Lung (tissue), 12 donors: ENCODE measurements around the gene CCNY. TPM values are rescaled to one million over a fixed set of nuclear protein-coding genes. Genes with fewer than 3 reads are reported as not detected.

ENCODE experiments used
- ATAC-seq: fragments of 200-7000 bp; cut with Tn5 transposase; one replicate; pipeline ENCODE4 v1.9.1; 2020; ENCODE audit warnings: moderate number of reproducible peaks; ENCODE audit not compliant: insufficient read depth, low FRiP score
- DNase-seq, 3 donors: peaks; one replicate each; pipeline ENCODE4 v3.0.0-alpha.2; 2013 to 2017
- H3K27ac ChIP-seq, 2 donors: one replicate each; pipeline ENCODE4 v1.5.1; 2013; ENCODE audit warnings: mild to moderate bottlenecking in 2 of 2, moderate library complexity in 2 of 2, control low read depth in 1 of 2, inconsistent platforms in 1 of 2, low read depth in 1 of 2, low read length in 1 of 2
- H3K27me3 ChIP-seq, 3 donors: one replicate each; pipeline ENCODE4 v1.5.1; 2013; ENCODE audit warnings: low read length in 2 of 3; ENCODE audit not compliant: control insufficient read depth in 3 of 3, insufficient read depth in 3 of 3
- H3K36me3 ChIP-seq, 4 donors: one replicate each; pipeline ENCODE4 v1.5.1; 2013; ENCODE audit warnings: low read length in 4 of 4, mild to moderate bottlenecking in 1 of 4, moderate library complexity in 1 of 4; ENCODE audit not compliant: control insufficient read depth in 4 of 4, insufficient read depth in 4 of 4
- H3K4me1 ChIP-seq, 5 donors: one replicate each; pipeline ENCODE4 v1.5.1; 2013; ENCODE audit warnings: low read length in 5 of 5, mild to moderate bottlenecking in 2 of 5, moderate library complexity in 1 of 5; ENCODE audit not compliant: control insufficient read depth in 5 of 5, insufficient read depth in 5 of 5
- H3K4me3 ChIP-seq: one replicate; pipeline ENCODE4 v1.5.1; 2013; ENCODE audit warnings: mild to moderate bottlenecking, control low read depth, moderate library complexity
- H3K9ac ChIP-seq, 2 donors: one replicate each; pipeline ENCODE4 v1.5.1; 2013; ENCODE audit warnings: low read length in 2 of 2, control low read depth in 1 of 2; ENCODE audit not compliant: insufficient read depth in 1 of 2
- H3K9me3 ChIP-seq, 4 donors: one replicate each; pipeline ENCODE4 v1.5.1; 2013; ENCODE audit warnings: low read length in 3 of 4, mild to moderate bottlenecking in 1 of 4, moderate library complexity in 1 of 4; ENCODE audit not compliant: control insufficient read depth in 4 of 4, insufficient read depth in 3 of 4
- WGBS, 2 donors: extraction: QIAGEN DNeasy Blood & Tissue Kit; methylation state at CpG; one replicate each; pipeline ENCODE4 v1.1.7; 2013; 5-methylcytosine and 5-hydroxymethylcytosine counted together
- polyA plus RNA-seq, 2 donors: library from polyadenylated mRNA; stranded (reverse); fragments of 200-250 nt; gene quantifications; one replicate each; pipeline ENCODE4 v1.2.1, GENCODE V29; 2013
- total RNA-seq, 2 donors: library from RNA; depleted of rRNA in 1 of 2; stranded (reverse); fragments of >200 nt in 1 of 2; gene quantifications; one replicate each; pipeline ENCODE4 v1.2.1, GENCODE V29; 2014 to 2021
- TF ChIP-seq, protein P1 (sequence below): IDR thresholded peaks from 2 replicates; pipeline ENCODE4 v1.5.1; 2012; ENCODE audit warnings: mild to moderate bottlenecking; ENCODE audit errors: control extremely low read depth, extremely low read depth
- donor health status: control.
- donor health status: control.
- donor health status: Bipolar disorder and iron deficiency.
- donor health status: healthy.
- donor health status: DM: yes; HTN: yes; CAD: no.

Gene CCNY
- total and polyA plus RNA-seq, 4 donors, result 26.6 to 63.0 (median 38.8) TPM

DNA sequence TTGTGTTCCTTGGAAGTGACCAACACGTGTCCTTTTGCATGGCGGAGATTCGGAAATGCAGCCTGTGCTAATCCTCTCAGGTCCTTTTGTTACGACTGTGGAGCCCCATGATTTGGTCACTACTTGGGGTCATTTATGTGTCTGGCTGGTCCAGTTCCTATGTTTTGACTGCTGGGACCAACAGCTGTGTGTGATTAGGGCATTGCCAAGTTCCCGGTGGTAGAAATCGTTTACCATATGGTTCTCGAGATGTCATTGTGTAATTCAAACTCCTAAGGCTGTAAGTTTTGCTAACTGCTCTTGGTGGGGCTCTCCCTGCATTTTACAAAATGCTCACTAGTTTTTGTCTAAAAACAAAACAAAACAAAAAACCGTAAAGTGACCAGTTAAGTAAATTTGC is 62.0 kb downstream of the CCNY start:
- peaks cover 18 to 63% (median 36%) of the 10 kb centered on the region in 5 donors for H3K4me1 ChIP-seq
- WGBS, 2 donors, result 70 to 81% methylated on average over 8 of the region's 8 CpGs

DNA sequence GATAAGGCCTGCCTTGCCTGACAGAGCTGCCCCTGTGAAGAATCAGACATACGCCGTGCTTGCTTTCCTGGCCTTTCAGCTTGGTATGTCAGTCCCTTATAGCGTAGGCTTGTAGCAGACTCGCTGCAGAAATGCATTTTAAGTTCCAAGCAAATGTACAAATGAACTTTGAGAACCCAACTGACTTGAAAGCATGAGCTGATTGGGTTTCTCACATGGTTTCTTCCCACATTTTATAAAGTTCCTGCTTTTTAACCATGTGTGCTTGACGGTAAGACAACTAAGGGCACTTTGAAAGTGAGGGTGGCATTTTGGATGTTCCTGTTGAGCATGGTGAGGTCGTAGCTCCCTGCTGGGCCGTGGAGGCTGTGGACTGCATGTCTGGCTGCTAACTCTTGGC is 62.6 kb downstream of the CCNY start:
- Histone ChIP-seq H3K27ac (no peak overlapping the region), H3K4me1 (peaks cover 17 to 63% (median 32%) of the 10 kb centered on the region in 5 donors)

More for the DNA sequence above, 62.0 kb downstream of the CCNY start:
- H3K9me3 ChIP-seq, result no peaks in the 10 kb centered on the region
- H3K36me3 ChIP-seq, result no peaks in the 10 kb centered on the region
- no peak overlapping the region for H3K4me3 ChIP-seq
- no peak overlapping the region for H3K9ac ChIP-seq
- peak overlapping the region in 1 of 2 donors; percentile 1 for H3K27ac ChIP-seq
- ATAC-seq (no peak), DNase-seq (peak; percentile 79 to 92 (median 91))
- TF ChIP-seq, protein P1, sequence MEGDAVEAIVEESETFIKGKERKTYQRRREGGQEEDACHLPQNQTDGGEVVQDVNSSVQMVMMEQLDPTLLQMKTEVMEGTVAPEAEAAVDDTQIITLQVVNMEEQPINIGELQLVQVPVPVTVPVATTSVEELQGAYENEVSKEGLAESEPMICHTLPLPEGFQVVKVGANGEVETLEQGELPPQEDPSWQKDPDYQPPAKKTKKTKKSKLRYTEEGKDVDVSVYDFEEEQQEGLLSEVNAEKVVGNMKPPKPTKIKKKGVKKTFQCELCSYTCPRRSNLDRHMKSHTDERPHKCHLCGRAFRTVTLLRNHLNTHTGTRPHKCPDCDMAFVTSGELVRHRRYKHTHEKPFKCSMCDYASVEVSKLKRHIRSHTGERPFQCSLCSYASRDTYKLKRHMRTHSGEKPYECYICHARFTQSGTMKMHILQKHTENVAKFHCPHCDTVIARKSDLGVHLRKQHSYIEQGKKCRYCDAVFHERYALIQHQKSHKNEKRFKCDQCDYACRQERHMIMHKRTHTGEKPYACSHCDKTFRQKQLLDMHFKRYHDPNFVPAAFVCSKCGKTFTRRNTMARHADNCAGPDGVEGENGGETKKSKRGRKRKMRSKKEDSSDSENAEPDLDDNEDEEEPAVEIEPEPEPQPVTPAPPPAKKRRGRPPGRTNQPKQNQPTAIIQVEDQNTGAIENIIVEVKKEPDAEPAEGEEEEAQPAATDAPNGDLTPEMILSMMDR, result no peak
- H3K27me3 ChIP-seq, result no peaks in the 10 kb centered on the region

DNA sequence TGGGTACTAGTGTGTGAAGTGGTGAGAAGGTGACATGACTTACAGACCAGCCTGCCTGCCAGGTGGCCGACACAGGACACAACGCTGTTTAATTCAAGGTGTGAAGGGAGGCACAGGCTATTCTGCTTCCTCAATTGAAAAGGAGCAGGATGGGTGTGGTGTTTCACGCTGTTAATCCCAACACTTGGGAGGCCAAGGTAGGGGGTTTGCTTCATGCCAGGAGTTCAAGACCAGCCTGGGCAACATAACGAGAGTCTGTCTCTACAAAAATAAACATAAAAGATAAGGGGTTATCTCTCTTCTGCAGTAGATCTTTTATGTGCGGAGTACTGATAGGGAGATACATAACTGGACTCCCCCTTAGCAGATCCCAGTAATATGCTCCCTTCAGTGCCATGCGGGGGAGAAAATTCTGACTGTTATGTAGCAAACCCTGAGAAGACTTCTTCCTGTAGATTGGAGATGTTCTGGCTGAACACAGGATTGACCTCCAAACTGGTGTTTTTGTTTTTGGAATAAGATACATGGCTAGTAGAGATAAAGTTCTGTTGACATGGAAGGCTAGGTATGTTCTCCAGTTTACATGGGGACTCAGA is 63.2 kb downstream of the CCNY start:
- no peaks in the 10 kb centered on the region for H3K27me3 ChIP-seq
- DNase-seq (no peak), ATAC-seq (no peak)
- 79 to 85% methylated on average over 6 of the region's 6 CpGs for WGBS, 2 donors
- TF ChIP-seq, protein P1, result no peak
- no peaks in the 10 kb centered on the region for H3K36me3 ChIP-seq
- H3K4me1 ChIP-seq, result peaks cover 15 to 64% (median 32%) of the 10 kb centered on the region in 5 donors
- no peaks in the 10 kb centered on the region for H3K9me3 ChIP-seq
- H3K4me3 ChIP-seq, result no peak overlapping the region
- H3K9ac ChIP-seq, result no peak overlapping the region
- peak overlapping the region in 1 of 2 donors; percentile 13 for H3K27ac ChIP-seq

More for the DNA sequence above, 62.6 kb downstream of the CCNY start:
- no peaks in the 10 kb centered on the region for H3K27me3 ChIP-seq
- no peak overlapping the region for H3K4me3 ChIP-seq
- TF ChIP-seq, protein P1, result no peak
- H3K9ac ChIP-seq, result no peak overlapping the region
- no peak for DNase-seq
- WGBS, 2 donors, result 88 to 90% methylated on average over 7 of the region's 7 CpGs
- no peak for ATAC-seq
- no peaks in the 10 kb centered on the region for H3K9me3 ChIP-seq
- no peaks in the 10 kb centered on the region for H3K36me3 ChIP-seq
